Activated CD4-positive, alpha-beta T cell treated with anti-CD3 and anti-CD28 coated beads, Interleukin-2, amount 50 U/mL, for 1 hour (primary cell): ENCODE measurements around the gene SOS2.

Experiments
- DNase-seq: peaks from one replicate; pipeline ENCODE4 v3.0.0-alpha.2; 2020

The SOS2 gene

GRCh38 chr14:50113381-50114035, 117.9 kb downstream of the SOS2 start:
- no peak for DNase-seq

DNA sequence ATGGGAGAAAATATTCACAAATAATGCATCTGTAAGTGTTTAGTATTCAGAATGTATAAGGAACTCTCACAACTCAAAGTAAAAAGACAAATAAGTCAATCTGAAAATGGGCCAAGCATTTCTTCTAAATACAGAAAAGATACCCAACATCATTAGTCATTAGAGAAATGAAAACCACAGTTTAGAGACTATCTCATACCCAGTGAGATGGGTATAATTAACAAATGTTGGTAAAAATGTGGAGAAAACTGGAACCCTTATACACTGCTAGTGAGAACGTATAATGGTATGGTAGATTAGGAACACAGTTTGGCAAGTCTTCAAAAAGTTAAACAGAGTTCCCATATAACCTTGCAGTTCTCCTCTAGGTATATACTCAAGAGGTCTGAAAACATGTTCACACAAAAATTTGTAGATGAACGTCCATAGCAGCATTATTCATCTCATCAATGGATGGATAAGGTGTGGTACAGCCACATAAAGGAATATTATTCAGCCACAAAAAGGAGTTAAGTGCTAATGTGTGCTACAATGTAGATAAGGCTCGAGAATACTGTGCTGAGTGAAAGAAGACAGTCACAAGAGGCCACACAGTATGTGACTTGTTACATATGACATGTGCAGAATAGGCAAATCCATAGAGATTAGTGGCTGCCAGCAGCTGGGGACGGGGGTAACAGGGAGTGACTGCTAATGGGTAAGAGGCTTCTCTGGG, 120.9 kb downstream of the SOS2 start:
- DNase-seq = no peak

- DNase-seq = no peak
These were observed 122.0 kb downstream of the SOS2 start for GRCh38 chr14:50109342-50109741.

DNA sequence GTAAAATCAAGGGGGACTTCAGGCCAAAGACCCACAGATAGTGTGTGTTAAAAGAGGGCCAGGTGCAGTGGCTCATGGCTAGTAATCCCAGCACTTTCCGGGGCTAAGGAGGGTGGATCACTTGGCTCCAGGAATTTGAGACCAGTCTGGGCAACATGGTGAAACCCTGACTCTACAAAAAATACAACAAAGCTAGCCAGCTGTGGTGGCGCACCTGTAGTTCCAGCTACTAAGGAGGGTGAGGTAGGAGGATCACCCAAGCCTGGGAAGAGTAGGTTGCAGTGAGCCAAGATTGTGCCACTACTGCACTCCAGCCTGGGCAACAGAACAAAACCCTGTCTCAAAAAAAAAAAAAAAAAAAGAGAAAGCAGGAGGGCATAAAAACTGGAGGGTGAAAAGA, 123.5 kb downstream of the SOS2 start:
- DNase-seq = no peak

DNA sequence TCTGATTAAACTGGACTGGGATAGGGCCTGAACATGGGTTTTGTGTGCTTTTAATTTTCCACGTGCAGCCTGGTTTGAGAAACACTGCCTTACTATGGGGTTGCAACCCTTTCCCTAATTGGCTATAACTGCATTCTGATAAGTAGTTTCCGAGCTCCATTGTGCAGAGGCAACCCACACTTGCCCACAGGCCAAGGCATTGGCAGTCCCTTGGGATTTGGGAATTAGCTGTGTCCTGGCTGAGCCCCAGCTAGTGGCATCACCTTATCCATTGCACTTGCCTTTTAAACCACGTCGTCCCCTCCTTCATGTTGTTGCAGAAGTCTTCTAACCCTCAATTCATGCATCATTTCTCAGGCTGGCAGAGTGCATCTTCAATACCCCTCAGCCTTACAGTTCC, 125.2 kb downstream of the SOS2 start:
- DNase-seq = no peak

- no peak for DNase-seq
These were observed 127.8 kb downstream of the SOS2 start for GRCh38 chr14:50103558-50103957.

GRCh38 chr14:50101417-50101816, 130.0 kb downstream of the SOS2 start:
- no peak for DNase-seq

DNA sequence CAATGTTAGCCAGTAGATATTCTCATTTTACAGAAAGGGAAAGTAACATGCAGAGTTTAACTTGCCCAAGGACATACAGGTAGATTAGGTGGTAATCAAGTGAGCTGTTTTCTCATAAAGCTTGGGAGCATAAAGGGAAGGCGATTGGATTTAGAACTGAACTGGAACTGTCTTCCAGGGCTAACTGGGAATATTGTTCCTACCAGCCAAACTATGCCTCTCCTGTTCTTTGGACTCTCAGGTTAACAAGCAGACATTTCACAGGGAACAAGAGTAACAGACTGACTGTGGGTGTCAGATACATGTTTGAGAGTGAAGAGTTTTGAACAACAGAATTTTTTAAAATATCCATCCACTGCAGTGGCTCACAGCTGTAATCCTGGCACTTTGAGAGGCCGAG, 130.6 kb downstream of the SOS2 start:
- no peak for DNase-seq

GRCh38 chr14:50099335-50099734, 132.0 kb downstream of the SOS2 start:
- DNase-seq = no peak

DNA sequence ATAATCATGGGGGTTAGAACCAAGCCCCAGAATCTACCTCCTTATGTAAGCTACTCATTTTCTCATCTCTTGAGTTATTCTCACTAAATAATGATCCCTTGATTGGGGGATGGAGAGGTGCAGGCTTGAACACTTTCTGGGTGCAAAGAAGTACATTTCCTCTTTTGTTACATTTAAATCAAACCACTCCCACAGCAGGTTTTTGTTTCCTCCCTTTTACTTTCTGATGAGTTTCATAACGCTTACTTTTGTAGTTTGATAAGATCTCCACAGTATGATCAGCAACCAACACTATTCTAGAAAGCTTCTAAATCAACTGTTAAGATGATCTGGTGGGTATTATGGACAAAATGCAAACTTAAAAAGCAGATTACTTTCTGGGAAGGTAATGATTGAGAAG, 135.5 kb downstream of the SOS2 start:
- DNase-seq = no peak

GRCh38 chr14:50094056-50094755, 137.2 kb downstream of the SOS2 start:
- no peak for DNase-seq

DNA sequence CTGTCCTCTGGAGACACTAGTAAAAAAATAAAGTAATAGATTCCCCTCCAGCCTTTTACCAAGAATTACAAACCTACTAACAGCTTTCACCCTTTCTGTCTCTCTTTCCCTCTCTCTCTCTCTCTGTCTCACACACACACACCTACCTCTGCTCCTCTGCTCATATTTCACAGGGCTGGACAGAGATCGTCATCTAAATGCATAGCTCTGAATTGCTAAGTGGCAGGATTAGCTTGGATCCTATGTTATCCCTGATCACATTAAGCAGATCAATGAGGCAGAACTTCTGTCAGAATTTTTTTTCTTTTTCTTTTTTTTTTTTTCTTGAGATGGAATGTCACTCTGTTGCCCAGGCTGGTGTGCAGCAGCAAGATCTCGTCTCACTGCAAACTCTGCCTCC, 137.9 kb downstream of the SOS2 start:
- DNase-seq = no peak

DNA sequence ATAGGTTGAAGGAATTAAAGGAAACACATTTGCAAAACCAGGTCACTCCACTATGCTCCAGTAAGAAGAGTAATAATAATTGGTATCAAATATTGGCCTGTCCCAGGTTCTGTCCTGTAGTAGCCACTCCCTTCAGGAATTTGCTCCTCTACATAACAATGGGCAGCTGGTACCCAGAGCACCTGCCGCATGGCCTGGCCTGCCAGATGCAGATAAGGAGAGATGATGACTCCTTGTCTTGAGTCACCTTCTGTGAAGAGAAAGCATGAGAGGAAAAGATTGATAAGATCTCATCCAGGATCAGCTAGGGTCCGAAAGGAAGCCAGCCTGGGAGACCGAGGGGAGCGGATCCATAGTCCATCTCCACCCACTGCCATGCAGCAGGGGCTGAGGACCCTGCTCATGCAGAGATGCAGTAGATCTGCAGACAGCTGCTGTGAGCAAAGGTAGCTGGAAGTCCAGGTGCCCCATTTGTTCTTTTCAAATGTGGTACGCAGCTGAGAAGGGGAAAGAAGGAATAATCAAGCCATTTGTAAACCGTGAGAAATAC, 139.3 kb downstream of the SOS2 start:
- DNase-seq = no peak

DNA sequence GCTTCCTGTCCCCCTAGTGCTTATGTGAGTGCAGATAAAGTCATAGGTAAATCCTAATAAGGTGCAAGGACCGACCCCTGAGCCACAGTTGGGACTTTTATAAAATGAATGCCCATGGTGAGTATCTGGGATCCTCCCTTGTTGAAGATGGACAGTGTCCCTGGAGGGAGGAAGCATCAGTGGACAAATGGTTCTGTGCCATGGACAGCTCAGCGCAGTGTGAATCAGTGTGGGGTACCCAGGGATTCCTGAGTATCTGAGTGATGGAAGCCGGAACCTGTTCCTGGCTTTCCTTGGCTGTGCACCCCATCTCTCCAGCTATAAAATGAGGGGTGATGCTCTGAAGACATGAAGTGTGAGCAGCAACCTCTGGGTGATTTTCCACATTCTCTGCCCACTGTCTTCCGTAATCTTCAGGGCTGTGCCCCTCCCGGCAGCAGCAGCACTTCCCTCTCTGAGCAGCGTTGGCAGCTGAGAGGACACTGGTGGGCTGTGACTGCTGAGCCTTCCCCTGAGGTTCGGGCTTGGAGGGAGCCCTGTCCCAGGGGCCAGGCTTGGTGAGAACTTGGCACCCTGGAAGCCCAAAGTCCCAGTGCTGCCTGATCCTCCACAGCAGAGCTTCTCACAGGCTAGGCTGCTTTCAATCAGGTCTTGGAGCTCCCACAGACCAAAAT, 140.0 kb downstream of the SOS2 start:
- no peak for DNase-seq

- peak; percentile 17 for DNase-seq
These were observed 142.2 kb downstream of the SOS2 start for GRCh38 chr14:50089208-50089607.

DNA sequence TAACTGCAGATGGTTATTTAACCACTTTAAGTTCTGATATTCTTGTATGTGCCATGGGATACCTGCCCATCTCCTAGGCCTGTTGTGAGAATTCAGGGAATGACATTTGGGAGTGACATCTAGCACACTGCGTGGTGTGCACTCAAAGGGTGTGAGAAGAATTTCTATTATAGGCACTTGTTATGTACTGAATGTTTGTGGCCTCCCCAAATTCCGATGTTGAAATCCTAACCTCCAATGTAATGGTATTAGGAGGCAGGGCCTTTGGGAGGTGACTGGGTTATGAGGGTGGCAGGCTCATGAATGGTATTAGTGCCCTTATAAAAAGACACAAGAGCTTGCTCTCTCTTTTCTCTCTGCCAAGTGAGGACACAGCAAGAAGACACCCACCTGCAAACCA, 142.6 kb downstream of the SOS2 start:
- no peak for DNase-seq

GRCh38 chr14:50088117-50088515, 143.3 kb downstream of the SOS2 start:
- no peak for DNase-seq

- DNase-seq = no peak
These were observed 143.8 kb downstream of the SOS2 start for GRCh38 chr14:50087341-50088116.

GRCh38 chr14:50086321-50086711, 145.1 kb downstream of the SOS2 start:
- DNase-seq = no peak

GRCh38 chr14:50085570-50086320, 145.6 kb downstream of the SOS2 start:
- no peak for DNase-seq

- DNase-seq = no peak
These were observed 146.7 kb downstream of the SOS2 start for GRCh38 chr14:50084666-50085065.
